ENCODE measurements around the gene FAM241A. TPM values are rescaled to one million over a fixed set of nuclear protein-coding genes. Genes with fewer than 3 reads are reported as not detected.

Gene FAM241A
- total and polyA plus RNA-seq, 9 of the 15 experiments (the other 6 are each of a cell fraction or from before 2014, with no cell fraction given): 2.3 to 8.5 (median 5.3) TPM

- TF ChIP-seq MEF2A (IDR thresholded peaks at IDR 0.05; ENCODE audit: control insufficient read depth, low read depth, low read length) (no peak), ZNF668 (CRISPR knock-in tag; IDR thresholded peaks at IDR 0.05) (no peak), XRCC4 (IDR thresholded peaks at IDR 0.05; ENCODE audit: extremely low read depth, insufficient read depth, insufficient read length) (no peak), ZBTB9 (CRISPR knock-in tag; IDR thresholded peaks at IDR 0.05) (no peak), HMG20B (CRISPR knock-in tag; IDR thresholded peaks at IDR 0.05) (no peak), ZNF133 (CRISPR knock-in tag; IDR thresholded peaks at IDR 0.05) (no peak), TSC22D4 (tag; IDR thresholded peaks at IDR 0.05) (no peak), DPF2 (IDR thresholded peaks at IDR 0.05) (peak; percentile 49; the same call in 1 of the 2 replicates), LCOR (CRISPR knock-in tag; IDR thresholded peaks at IDR 0.05) (no peak), KDM2B (CRISPR knock-in tag; IDR thresholded peaks at IDR 0.05) (no peak), ETS2 (tag; IDR thresholded peaks at IDR 0.05; ENCODE audit: borderline replicate concordance, poor library complexity, severe bottlenecking) (no peak), RERE (CRISPR knock-in tag; IDR thresholded peaks at IDR 0.05; ENCODE audit: borderline replicate concordance) (no peak)
- TF ChIP-seq, protein P1, sequence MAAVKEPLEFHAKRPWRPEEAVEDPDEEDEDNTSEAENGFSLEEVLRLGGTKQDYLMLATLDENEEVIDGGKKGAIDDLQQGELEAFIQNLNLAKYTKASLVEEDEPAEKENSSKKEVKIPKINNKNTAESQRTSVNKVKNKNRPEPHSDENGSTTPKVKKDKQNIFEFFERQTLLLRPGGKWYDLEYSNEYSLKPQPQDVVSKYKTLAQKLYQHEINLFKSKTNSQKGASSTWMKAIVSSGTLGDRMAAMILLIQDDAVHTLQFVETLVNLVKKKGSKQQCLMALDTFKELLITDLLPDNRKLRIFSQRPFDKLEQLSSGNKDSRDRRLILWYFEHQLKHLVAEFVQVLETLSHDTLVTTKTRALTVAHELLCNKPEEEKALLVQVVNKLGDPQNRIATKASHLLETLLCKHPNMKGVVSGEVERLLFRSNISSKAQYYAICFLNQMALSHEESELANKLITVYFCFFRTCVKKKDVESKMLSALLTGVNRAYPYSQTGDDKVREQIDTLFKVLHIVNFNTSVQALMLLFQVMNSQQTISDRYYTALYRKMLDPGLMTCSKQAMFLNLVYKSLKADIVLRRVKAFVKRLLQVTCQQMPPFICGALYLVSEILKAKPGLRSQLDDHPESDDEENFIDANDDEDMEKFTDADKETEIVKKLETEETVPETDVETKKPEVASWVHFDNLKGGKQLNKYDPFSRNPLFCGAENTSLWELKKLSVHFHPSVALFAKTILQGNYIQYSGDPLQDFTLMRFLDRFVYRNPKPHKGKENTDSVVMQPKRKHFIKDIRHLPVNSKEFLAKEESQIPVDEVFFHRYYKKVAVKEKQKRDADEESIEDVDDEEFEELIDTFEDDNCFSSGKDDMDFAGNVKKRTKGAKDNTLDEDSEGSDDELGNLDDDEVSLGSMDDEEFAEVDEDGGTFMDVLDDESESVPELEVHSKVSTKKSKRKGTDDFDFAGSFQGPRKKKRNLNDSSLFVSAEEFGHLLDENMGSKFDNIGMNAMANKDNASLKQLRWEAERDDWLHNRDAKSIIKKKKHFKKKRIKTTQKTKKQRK (IDR thresholded peaks at IDR 0.05; ENCODE audit: borderline replicate concordance, low read depth, low read length): no peak
- TF ChIP-seq, protein P2, sequence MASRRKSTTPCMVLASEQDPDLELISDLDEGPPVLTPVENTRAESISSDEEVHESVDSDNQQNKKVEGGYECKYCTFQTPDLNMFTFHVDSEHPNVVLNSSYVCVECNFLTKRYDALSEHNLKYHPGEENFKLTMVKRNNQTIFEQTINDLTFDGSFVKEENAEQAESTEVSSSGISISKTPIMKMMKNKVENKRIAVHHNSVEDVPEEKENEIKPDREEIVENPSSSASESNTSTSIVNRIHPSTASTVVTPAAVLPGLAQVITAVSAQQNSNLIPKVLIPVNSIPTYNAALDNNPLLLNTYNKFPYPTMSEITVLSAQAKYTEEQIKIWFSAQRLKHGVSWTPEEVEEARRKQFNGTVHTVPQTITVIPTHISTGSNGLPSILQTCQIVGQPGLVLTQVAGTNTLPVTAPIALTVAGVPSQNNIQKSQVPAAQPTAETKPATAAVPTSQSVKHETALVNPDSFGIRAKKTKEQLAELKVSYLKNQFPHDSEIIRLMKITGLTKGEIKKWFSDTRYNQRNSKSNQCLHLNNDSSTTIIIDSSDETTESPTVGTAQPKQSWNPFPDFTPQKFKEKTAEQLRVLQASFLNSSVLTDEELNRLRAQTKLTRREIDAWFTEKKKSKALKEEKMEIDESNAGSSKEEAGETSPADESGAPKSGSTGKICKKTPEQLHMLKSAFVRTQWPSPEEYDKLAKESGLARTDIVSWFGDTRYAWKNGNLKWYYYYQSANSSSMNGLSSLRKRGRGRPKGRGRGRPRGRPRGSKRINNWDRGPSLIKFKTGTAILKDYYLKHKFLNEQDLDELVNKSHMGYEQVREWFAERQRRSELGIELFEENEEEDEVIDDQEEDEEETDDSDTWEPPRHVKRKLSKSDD (conservative IDR thresholded peaks at IDR 0.05; ENCODE audit: low read length): no peak
These were observed 23.7 kb downstream of the FAM241A start (continued) for GRCh38 chr4:112168719-112169500.

Measured in K562 (cell line).